Gastroesophageal sphincter (tissue), 3 donors: Measurements from ENCODE around the gene KRTAP5-8.

Experiments used
- POLR2A ChIP-seq, 2 donors: fragments of 450-650 bp; IDR thresholded peaks; one replicate each; pipeline ENCODE4 v1.6.1; 2017; ENCODE audit warnings: antibody characterized with exemption in 2 of 2, mild to moderate bottlenecking in 2 of 2, moderate library complexity in 1 of 2
- POLR2AphosphoS5 ChIP-seq: sonication (generic); formaldehyde crosslinking; IDR thresholded peaks from one replicate; pipeline ENCODE4 v1.6.1; 2017; ENCODE audit warnings: antibody characterized with exemption
- TF ChIP-seq, protein P1 (sequence below), 4 experiments: fragments of 200-600 bp in 2 of 4; fragments of 450-650 bp in 2 of 4; sonication (generic) in 1 of 4; IDR thresholded peaks; one replicate each; pipeline ENCODE4 v1.5.1; 2017 to 2019; ENCODE audit warnings: antibody characterized with exemption in 4 of 4, mild to moderate bottlenecking in 2 of 4, moderate library complexity in 2 of 4

DNA sequence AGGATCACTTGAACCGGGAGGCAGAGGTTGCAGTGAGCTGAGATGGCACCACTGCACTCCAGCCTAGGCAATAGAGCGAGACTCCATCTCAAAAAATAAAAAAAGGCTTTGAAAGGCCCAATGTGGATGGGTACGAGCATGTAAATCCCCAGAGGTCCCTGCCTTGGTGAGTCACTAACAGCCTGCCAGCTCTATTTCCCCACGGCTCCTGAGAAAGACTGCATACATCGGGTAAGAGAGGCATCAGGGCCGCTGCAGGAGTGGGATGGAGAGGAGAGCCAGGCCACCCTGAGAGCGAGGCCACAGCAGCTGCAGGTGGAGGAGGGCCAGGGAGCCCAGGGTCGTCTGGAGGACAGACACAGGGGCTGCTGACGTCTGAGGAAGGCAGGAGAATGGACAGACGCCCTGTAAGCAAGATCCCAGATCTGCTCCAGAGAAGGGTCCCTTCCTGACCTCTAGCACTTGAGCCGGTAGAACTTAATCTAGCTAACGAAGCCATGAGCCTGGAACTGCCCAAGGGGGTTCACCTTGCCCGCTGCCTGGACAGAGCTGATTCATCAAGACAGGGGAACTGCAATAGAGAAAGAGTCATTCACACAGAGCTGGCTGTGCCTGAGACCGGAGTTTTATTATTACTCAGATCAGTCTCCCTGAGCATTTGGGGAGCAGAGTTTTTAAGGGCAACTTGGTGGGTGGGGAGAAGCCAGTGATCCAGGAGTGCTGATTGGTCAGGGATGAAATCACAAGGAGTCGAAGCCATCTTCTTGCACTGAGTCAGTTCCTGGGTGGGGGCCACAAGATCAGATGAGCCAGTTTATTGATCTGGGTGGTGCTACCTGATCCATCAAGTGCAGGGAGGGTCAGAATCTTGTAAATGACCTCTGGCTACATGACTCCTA is 5.3 kb downstream of the KRTAP5-8 start:
- TF ChIP-seq POLR2AphosphoS5 (no peak), POLR2A (IDR thresholded peaks at IDR 0.05) (no peak)
- TF ChIP-seq, protein P1, sequence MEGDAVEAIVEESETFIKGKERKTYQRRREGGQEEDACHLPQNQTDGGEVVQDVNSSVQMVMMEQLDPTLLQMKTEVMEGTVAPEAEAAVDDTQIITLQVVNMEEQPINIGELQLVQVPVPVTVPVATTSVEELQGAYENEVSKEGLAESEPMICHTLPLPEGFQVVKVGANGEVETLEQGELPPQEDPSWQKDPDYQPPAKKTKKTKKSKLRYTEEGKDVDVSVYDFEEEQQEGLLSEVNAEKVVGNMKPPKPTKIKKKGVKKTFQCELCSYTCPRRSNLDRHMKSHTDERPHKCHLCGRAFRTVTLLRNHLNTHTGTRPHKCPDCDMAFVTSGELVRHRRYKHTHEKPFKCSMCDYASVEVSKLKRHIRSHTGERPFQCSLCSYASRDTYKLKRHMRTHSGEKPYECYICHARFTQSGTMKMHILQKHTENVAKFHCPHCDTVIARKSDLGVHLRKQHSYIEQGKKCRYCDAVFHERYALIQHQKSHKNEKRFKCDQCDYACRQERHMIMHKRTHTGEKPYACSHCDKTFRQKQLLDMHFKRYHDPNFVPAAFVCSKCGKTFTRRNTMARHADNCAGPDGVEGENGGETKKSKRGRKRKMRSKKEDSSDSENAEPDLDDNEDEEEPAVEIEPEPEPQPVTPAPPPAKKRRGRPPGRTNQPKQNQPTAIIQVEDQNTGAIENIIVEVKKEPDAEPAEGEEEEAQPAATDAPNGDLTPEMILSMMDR (IDR thresholded peaks at IDR 0.05), result no peak
